RWPE2 (cell line): ENCODE results near the gene GCLM.
A peak's percentile ranks its signal among the peaks of the same experiment; 100 is the strongest.

Experiments
- ATAC-seq: fragments of 200-7000 bp; cut with Tn5 transposase; 3 replicates; pipeline ENCODE4 v1.9.1; 2021; ENCODE audit warnings: low read depth
- DNase-seq: peaks from one replicate; pipeline ENCODE4 v3.0.0-alpha.2; 2020; ENCODE audit warnings: low spot score
- H3K27ac ChIP-seq: fragments of 450-650 bp; 2 replicates; pipeline ENCODE4 v1.5.1; 2017; ENCODE audit warnings: mild to moderate bottlenecking; ENCODE audit not compliant: poor library complexity, severe bottlenecking
- H3K27me3 ChIP-seq: fragments of 250-450 bp; sonication (Bioruptor Pico); 2 replicates; pipeline ENCODE4 v1.5.1; 2021; ENCODE audit warnings: mild to moderate bottlenecking, moderate library complexity; ENCODE audit not compliant: insufficient read depth, poor library complexity, severe bottlenecking
- H3K36me3 ChIP-seq: fragments of 250-450 bp; sonication (Bioruptor Pico); 2 replicates; pipeline ENCODE4 v1.5.1; 2020; ENCODE audit warnings: low read depth, mild to moderate bottlenecking, moderate library complexity
- H3K4me1 ChIP-seq: fragments of 250-450 bp; sonication (Bioruptor Pico); 2 replicates; pipeline ENCODE4 v1.5.1; 2021; ENCODE audit warnings: mild to moderate bottlenecking, moderate library complexity; ENCODE audit not compliant: insufficient read depth, poor library complexity, severe bottlenecking
- H3K4me3 ChIP-seq: fragments of 250-450 bp; sonication (Bioruptor Pico); 2 replicates; pipeline ENCODE4 v1.5.1; 2021; ENCODE audit warnings: mild to moderate bottlenecking, moderate library complexity; ENCODE audit not compliant: severe bottlenecking
- H3K9me3 ChIP-seq: fragments of 250-450 bp; sonication (Bioruptor Pico); 2 replicates; pipeline ENCODE4 v1.5.1; 2021; ENCODE audit warnings: mild to moderate bottlenecking, moderate library complexity; ENCODE audit not compliant: severe bottlenecking
- TF ChIP-seq, protein P1 (sequence below): fragments of 450-650 bp; IDR thresholded peaks from one replicate; pipeline ENCODE4 v1.5.1; 2017; ENCODE audit warnings: mild to moderate bottlenecking, moderate library complexity; ENCODE audit not compliant: poor library complexity, severe bottlenecking

GCLM gene

DNA sequence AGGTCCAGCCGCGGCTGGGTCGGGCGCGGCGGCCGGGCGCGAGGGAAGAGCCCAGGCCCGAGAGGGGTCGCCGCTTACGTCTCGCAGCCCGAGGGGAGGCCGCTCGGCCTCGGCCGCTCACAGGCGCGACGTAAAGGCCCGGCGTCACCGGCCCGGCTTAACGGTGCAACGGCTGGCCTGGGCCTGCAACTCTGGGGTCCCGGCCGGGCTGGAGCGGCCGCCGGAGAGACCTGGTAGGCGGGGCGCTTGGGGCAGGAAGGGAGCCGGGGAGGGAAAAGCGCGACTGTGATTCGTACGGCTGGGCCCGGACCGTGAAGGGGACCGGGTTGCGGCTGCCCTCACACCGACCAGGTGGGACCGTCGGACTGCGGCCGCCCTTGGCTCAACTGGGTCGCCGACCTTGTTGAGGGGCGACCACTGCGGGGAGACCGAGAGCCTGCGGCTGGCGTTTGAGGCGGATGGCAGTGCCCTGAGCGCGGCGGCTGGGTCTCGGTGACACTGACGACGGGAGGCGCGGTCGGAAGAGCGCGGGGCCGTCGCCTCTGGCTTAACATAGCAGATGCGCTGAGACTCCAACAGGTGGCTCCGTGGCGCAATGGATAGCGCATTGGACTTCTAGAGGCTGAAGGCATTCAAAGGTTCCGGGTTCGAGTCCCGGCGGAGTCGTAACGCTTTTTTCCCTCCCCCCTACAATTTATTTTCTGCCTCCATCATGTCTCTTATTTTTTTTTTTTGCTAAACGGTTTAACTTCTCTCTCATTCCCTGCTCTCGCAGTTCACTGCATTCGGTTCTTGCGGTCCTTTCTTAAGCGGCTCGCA is 62.0 kb downstream of the GCLM start:
- H3K4me3 ChIP-seq = peak overlapping the region; percentile 72
- H3K4me1 ChIP-seq = peaks cover 15% of the 10 kb centered on the region
- TF ChIP-seq, protein P1, sequence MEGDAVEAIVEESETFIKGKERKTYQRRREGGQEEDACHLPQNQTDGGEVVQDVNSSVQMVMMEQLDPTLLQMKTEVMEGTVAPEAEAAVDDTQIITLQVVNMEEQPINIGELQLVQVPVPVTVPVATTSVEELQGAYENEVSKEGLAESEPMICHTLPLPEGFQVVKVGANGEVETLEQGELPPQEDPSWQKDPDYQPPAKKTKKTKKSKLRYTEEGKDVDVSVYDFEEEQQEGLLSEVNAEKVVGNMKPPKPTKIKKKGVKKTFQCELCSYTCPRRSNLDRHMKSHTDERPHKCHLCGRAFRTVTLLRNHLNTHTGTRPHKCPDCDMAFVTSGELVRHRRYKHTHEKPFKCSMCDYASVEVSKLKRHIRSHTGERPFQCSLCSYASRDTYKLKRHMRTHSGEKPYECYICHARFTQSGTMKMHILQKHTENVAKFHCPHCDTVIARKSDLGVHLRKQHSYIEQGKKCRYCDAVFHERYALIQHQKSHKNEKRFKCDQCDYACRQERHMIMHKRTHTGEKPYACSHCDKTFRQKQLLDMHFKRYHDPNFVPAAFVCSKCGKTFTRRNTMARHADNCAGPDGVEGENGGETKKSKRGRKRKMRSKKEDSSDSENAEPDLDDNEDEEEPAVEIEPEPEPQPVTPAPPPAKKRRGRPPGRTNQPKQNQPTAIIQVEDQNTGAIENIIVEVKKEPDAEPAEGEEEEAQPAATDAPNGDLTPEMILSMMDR = no peak
- no peaks in the 10 kb centered on the region for H3K9me3 ChIP-seq
- H3K36me3 ChIP-seq = no peaks in the 10 kb centered on the region; the same call in 1 of the 2 replicates
- peak; percentile 84 for DNase-seq
- ATAC-seq = peak; percentile 61
- H3K27me3 ChIP-seq = no peaks in the 10 kb centered on the region
- peak overlapping the region; percentile 94 for H3K27ac ChIP-seq

DNA sequence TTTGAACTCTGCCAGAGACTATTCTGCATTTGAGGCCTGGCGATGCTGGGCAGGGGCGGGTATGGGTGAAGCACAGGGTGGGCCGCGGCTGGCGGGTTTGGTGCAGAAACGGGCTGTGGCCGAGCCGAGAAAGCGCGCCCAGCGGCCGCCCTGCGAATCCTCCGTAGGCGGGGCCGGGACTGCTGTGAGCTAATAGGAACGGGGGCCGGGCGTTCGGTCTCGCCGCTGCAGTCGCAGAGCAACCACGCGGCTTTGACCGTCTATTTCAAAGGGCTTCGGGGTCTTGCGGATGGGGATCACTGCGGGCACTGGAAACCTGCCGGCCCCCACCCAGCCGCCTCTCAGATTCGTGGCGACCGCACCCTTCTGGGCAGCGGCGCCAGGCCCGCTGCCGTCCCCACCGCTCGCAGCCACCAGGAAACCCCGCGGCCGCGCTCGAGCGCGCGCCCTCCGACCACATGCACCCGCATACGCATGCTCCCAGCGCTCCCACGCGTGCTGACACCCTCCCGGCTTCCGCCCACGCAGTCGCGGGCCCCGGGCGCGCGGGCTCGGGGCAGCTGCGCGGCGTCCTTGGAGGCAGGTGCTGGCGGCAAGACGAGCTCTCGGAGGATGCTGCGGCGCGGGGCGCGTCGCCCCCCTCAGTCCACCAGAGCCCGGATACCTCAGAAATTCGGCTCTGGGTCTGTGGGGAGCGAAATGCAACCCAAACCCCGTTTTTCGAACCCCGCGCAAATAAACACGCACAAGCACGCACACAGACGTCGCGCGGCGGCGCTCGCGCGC is 62.8 kb downstream of the GCLM start:
- ATAC-seq (peak; percentile 62), DNase-seq (peak; percentile 92)
- H3K4me1 ChIP-seq = peaks cover 15% of the 10 kb centered on the region
- H3K9me3 ChIP-seq = no peaks in the 10 kb centered on the region
- TF ChIP-seq, protein P1 = peak; percentile 35
- H3K36me3 ChIP-seq = no peaks in the 10 kb centered on the region; the same call in 1 of the 2 replicates
- no peaks in the 10 kb centered on the region for H3K27me3 ChIP-seq
- peak overlapping the region; percentile 72 for H3K4me3 ChIP-seq
- peak overlapping the region; percentile 94 for H3K27ac ChIP-seq

DNA sequence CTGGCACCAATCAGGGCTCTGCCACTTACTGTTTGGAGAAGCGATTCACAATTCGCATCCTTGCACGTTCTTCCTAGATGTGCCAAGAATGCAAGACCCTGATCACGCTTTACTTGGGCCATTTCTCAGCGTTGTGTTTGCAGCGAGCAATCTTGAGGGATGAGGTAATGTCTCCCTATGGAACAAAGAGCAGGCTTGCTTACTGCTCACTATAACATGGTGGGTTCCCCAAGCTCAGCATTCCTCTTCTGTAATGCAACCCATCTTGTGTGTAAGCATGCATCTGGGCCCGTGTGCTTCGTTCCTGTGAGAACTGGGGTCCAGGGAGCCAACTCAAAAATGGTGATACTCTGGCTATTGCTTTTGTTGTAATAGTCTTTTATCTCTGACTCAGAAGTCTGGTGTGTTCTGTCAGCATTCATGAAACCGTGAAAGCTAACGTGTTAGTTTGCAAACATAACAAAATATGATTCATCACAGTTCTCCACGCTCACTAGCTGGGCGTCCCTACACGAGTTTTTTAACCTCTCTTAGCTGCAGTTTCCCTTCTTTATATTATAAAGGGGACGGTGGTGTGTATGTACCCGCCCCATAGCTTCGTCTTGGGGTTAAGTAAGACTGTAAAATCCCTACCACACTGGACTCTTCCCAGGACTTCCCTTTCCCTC is 63.6 kb downstream of the GCLM start:
- H3K36me3 ChIP-seq = no peaks in the 10 kb centered on the region; the same call in 1 of the 2 replicates
- DNase-seq (no peak), ATAC-seq (peak; percentile 53)
- peak overlapping the region; percentile 72 for H3K4me3 ChIP-seq
- no peaks in the 10 kb centered on the region for H3K9me3 ChIP-seq
- H3K4me1 ChIP-seq = peaks cover 15% of the 10 kb centered on the region
- TF ChIP-seq, protein P1 = no peak
- H3K27me3 ChIP-seq = no peaks in the 10 kb centered on the region
- H3K27ac ChIP-seq = peak overlapping the region; percentile 94

DNA sequence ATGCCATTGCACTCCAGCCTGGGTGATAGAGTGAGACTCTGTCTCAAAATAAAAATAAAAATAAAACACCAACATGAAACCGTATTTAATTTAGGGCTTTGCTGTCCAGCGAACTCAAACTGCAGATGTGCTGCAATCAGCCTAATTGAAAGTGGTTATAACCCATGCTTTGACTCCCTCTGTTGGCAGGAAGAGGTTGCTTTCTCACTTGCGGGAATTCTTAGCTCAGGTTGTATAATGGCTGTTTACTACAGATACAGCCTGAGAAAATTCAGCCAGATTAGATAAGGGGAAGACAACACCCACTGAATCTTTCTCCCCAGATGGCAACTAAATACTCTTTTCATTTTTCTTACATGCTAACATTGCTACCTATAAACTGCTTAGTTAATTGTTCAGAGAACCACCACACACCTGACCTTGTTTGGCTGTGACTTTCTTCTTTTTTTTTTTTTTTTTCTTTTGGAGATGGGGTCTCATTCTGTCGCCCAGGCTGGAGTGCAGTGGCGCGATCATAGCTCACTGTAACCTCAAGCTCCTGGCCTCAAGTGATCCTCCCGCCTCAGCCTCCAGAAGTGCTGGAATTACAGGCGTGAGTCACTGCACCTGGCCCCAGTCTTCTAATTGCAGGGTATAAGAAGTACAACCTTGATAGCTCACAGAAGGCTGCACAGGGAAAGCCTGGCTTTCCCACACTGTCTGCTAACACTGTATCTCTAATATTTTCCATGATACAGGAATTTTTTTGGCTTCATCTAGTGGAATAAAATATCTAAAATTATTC is 64.8 kb downstream of the GCLM start:
- Histone ChIP-seq H3K27ac (peak overlapping the region; percentile 94), H3K4me1 (peaks cover 19% of the 10 kb centered on the region), H3K27me3 (no peaks in the 10 kb centered on the region), H3K36me3 (no peaks in the 10 kb centered on the region; the same call in 1 of the 2 replicates), H3K4me3 (no peak overlapping the region), H3K9me3 (no peaks in the 10 kb centered on the region)
- TF ChIP-seq, protein P1 = peak; percentile 92
- DNase-seq = no peak
- peak; percentile 28; the same call in 1 of the 3 replicates for ATAC-seq
